Measurements from ENCODE around the gene FILIP1L. TPM values are rescaled to one million over a fixed set of nuclear protein-coding genes. Genes with fewer than 3 reads are reported as not detected.
A peak's percentile ranks its signal among the peaks of the same experiment; 100 is the strongest.

The FILIP1L gene
- total RNA-seq, 3 donors from 2014 or later, result 8.9 to 37.0 (median 17.1) TPM

DNA sequence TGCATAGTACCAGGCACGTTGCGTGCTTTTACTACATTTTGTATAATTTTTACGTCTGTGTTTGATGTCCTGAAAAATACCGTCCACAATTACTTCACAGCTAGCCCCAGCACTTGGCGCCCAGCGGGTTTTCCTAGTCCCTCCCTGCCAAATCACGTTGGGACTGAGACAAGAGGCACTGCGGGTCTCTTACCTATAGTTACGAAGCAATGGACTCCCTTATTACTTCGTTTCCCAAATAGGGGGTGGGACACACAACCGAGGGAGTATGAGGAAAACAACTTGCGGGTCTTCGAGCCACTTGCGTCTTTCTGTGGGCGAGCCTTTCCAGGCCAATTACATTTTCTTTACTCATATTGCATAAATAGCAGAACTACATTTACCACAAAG is 297.3 kb downstream of the FILIP1L start:
- Histone ChIP-seq H3K9me3 (no peaks in the 10 kb centered on the region), H3K4me1 (ENCODE audit: low read depth) (peaks cover 5% of the 10 kb centered on the region), H3K36me3 (ENCODE audit: low read depth) (no peaks in the 10 kb centered on the region), H3K4me3 (peak overlapping the region; percentile 31)
- intact Hi-C loops (cut with DNase I, micrococcal nuclease), result no loop called here
- TF ChIP-seq, protein P1, sequence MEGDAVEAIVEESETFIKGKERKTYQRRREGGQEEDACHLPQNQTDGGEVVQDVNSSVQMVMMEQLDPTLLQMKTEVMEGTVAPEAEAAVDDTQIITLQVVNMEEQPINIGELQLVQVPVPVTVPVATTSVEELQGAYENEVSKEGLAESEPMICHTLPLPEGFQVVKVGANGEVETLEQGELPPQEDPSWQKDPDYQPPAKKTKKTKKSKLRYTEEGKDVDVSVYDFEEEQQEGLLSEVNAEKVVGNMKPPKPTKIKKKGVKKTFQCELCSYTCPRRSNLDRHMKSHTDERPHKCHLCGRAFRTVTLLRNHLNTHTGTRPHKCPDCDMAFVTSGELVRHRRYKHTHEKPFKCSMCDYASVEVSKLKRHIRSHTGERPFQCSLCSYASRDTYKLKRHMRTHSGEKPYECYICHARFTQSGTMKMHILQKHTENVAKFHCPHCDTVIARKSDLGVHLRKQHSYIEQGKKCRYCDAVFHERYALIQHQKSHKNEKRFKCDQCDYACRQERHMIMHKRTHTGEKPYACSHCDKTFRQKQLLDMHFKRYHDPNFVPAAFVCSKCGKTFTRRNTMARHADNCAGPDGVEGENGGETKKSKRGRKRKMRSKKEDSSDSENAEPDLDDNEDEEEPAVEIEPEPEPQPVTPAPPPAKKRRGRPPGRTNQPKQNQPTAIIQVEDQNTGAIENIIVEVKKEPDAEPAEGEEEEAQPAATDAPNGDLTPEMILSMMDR (IDR thresholded peaks at IDR 0.05), result no peak
- ATAC-seq (no peak), DNase-seq (peak in 1 of 3 donors; percentile 38)

GRCh38 chr3:99810403-99810802 is 303.9 kb downstream of the FILIP1L start:
- intact Hi-C loops (cut with DNase I, micrococcal nuclease), result no loop called here
- no peak for ATAC-seq
- H3K4me1 ChIP-seq (ENCODE audit: low read depth), result no peaks in the 10 kb centered on the region
- peaks cover 2% of the 10 kb centered on the region for H3K9me3 ChIP-seq
- TF ChIP-seq, protein P1 (IDR thresholded peaks at IDR 0.05), result no peak
- no peaks in the 10 kb centered on the region for H3K36me3 ChIP-seq (ENCODE audit: low read depth)
- no peak overlapping the region for H3K4me3 ChIP-seq
- DNase-seq, result no peak

- DNase-seq (no peak), ATAC-seq (no peak)
- intact Hi-C loops (cut with DNase I, micrococcal nuclease), result no loop called here
- no peaks in the 10 kb centered on the region for H3K36me3 ChIP-seq (ENCODE audit: low read depth)
- peaks cover 10% of the 10 kb centered on the region for H3K9me3 ChIP-seq
- no peak overlapping the region for H3K4me3 ChIP-seq
- no peaks in the 10 kb centered on the region for H3K4me1 ChIP-seq (ENCODE audit: low read depth)
- TF ChIP-seq, protein P1 (IDR thresholded peaks at IDR 0.05), result no peak
Observed at GRCh38 chr3:99809565-99809964, 304.7 kb downstream of the FILIP1L start.

- intact Hi-C loops (cut with DNase I, micrococcal nuclease), result no loop called here
- H3K4me3 ChIP-seq, result no peak overlapping the region
- H3K4me1 ChIP-seq (ENCODE audit: low read depth), result no peaks in the 10 kb centered on the region
- TF ChIP-seq, protein P1 (IDR thresholded peaks at IDR 0.05), result peak; percentile 66
- H3K9me3 ChIP-seq, result peaks cover 13% of the 10 kb centered on the region
- no peaks in the 10 kb centered on the region for H3K36me3 ChIP-seq (ENCODE audit: low read depth)
- ATAC-seq, result peak; percentile 66
- DNase-seq, result peak in 1 of 3 donors; percentile 59
Observed at GRCh38 chr3:99808163-99808794, 306.0 kb downstream of the FILIP1L start.

DNA sequence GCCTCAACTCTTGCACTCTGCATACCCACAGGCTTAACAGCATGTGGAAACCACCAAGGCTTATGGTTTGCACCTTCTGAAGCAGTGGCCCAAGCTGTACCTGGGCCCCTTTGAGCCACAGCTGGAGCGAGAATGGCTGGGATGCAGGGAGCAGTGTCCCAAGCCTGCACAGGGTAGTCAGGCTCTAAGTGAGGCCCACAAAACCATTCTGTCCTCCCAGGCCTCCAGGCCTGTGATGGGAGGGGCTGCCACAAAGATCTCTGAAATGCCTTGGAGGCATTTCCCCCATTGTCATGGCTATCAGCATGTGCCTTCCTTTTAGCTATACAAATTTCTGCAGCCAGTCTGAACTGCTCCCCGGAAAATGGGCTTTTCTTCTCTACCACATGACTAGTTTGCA is 309.1 kb downstream of the FILIP1L start:
- DNase-seq (no peak), ATAC-seq (no peak)
- TF ChIP-seq, protein P1 (IDR thresholded peaks at IDR 0.05), result no peak
- H3K36me3 ChIP-seq (ENCODE audit: low read depth), result no peaks in the 10 kb centered on the region
- intact Hi-C loops (cut with DNase I, micrococcal nuclease), result no loop called here
- H3K4me3 ChIP-seq, result no peak overlapping the region
- H3K4me1 ChIP-seq (ENCODE audit: low read depth), result no peaks in the 10 kb centered on the region
- H3K9me3 ChIP-seq, result peaks cover 13% of the 10 kb centered on the region

DNA sequence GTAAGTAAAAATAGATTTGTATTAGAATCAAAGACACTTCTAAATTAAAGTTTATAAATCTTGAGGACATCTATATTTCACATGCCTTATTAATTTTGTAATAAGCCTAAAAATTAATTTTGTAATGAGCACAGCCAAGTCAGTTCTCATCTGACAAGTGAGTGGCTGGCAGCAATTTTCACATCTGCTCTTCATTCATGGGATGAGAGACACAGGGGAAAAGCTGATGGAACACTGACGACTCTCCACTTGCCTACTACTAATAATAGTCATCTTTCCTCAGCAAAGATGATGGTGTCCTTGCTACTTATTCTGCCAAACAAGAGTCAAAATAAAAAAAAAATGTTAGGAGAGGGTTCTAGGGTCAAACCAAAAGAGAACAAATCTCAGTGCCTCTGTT is 311.0 kb downstream of the FILIP1L start:
- intact Hi-C loops (cut with DNase I, micrococcal nuclease), result no loop called here
- Histone ChIP-seq H3K36me3 (ENCODE audit: low read depth) (no peaks in the 10 kb centered on the region), H3K4me1 (ENCODE audit: low read depth) (no peaks in the 10 kb centered on the region), H3K9me3 (peaks cover 13% of the 10 kb centered on the region), H3K4me3 (no peak overlapping the region)
- TF ChIP-seq, protein P1 (IDR thresholded peaks at IDR 0.05), result no peak
- DNase-seq (no peak), ATAC-seq (no peak)
